GM12892 (cell line): Measurements from ENCODE around the gene CEP20.

Experiments used
- POLR2A ChIP-seq: IDR thresholded peaks from 2 replicates; pipeline ENCODE4 v1.6.1; 2011; ENCODE audit warnings: low read depth, low read length, control low read depth
- POLR2AphosphoS5 ChIP-seq: IDR thresholded peaks from 2 replicates; pipeline ENCODE4 v1.6.1; 2011; ENCODE audit warnings: low read depth, low read length, control low read depth
- TAF1 ChIP-seq: IDR thresholded peaks from 2 replicates; pipeline ENCODE4 v1.6.1; 2011; ENCODE audit warnings: low read depth, mild to moderate bottlenecking, control low read depth, low read length, borderline replicate concordance

DNA sequence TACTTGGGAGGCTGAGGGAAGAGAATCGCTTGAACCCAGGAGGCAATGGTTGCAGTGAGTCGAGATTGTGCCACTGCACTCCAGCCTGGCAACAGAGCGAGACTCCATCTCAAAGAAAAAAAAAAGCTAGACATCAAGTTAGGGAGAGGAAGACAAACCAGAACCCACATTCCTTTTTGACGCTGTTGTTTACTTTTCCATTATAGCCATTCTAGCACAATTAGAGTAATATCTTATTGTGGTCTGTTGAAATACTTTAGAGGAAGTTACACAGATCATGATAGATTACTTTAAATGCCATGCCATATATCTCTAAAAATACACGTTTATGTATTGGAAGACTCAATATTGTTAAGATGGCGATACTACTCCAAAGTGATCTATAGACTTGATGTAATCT lies 44.5 kb upstream of the CEP20 start:
- TF ChIP-seq POLR2A (no peak), POLR2AphosphoS5 (no peak), TAF1 (no peak)
